ENCODE measurements around the gene RIT1.

DNA sequence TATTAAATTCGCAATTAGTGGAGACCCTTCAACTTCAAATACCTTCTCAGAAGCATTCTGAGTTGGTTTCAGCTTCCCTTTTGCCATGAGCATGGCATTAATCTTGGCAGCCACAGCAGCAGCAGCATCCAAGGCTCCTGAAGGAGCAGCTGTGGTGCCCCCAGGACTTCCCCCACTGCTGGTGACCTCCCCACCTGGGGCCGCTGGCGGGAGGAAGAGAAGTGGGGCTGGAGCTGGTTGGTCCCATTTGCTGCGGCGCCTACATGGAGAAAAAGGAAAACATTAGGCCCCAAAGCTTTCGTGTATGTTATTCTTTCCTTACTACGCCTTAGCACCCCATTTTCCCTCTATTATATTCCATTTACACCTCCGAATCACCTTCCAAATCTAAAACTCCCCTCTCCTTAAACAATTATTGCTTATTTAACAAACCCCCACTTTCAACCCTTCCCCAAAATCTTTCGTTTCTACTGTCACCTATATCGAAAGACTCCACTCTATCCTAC is 22.5 kb upstream of the RIT1 start:
- TF ChIP-seq, protein P1, sequence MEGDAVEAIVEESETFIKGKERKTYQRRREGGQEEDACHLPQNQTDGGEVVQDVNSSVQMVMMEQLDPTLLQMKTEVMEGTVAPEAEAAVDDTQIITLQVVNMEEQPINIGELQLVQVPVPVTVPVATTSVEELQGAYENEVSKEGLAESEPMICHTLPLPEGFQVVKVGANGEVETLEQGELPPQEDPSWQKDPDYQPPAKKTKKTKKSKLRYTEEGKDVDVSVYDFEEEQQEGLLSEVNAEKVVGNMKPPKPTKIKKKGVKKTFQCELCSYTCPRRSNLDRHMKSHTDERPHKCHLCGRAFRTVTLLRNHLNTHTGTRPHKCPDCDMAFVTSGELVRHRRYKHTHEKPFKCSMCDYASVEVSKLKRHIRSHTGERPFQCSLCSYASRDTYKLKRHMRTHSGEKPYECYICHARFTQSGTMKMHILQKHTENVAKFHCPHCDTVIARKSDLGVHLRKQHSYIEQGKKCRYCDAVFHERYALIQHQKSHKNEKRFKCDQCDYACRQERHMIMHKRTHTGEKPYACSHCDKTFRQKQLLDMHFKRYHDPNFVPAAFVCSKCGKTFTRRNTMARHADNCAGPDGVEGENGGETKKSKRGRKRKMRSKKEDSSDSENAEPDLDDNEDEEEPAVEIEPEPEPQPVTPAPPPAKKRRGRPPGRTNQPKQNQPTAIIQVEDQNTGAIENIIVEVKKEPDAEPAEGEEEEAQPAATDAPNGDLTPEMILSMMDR (conservative IDR thresholded peaks at IDR 0.05; ENCODE audit: low read depth, low read length): no peak
- no peak for TF ChIP-seq EZH2 (IDR thresholded peaks at IDR 0.05; ENCODE audit: low read length, unreplicated experiment)
- no peak for TF ChIP-seq EZH2phosphoT487 (IDR thresholded peaks at IDR 0.05; ENCODE audit: borderline replicate concordance, low read length)
